GM18499 (cell line): Measurements from ENCODE around the gene EMILIN1.
A peak's percentile ranks its signal among the peaks of the same experiment; 100 is the strongest.
"Not testable (repeated sequence)": the region's sequence is repeated elsewhere in the genome, so short reads cannot be mapped to it uniquely, and the experiment has no call there.

Experiments used
- ATAC-seq: cut with Tn5 transposase; IDR thresholded peaks from one replicate; pipeline ENCODE4 v1.9.1; 2021; ENCODE audit warnings: moderate number of reproducible peaks; ENCODE audit not compliant: insufficient read depth, unreplicated experiment

EMILIN1 gene

DNA sequence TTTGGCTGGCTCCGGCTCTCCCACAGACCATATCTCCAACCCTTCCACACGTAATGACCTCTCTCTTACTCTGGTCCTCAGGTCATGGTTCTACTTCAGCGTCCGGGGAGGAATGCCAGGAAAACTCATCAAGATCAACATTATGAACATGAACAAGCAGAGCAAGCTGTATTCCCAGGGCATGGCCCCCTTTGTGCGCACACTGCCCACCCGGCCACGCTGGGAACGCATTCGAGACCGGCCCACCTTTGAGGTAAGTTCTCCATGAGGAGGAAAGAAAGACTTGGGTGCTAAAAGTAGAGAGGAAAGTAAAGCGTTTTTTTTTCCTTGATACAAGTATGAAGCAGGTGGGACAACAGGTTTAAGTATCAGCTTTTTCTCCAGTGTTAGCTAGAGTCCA, 25.1 kb upstream of the EMILIN1 start:
- ATAC-seq = no peak

DNA sequence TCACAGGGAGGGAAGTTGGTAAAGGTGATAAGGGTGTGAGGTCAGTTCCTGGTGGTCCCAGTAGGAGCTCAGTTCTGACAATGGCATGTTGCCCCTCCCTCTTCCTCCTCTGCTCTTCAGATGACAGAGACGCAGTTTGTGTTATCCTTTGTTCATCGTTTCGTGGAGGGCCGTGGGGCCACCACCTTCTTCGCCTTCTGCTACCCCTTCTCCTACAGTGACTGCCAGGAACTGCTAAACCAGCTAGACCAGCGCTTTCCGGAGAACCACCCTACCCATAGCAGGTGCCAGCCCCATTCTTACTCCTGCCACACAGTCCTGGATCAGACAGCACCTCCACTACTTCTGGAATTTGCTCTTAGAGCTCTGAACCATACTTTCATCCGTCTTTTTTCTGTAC, 24.6 kb upstream of the EMILIN1 start:
- ATAC-seq = no peak

GRCh38 chr2:27054721-27055120, 23.7 kb upstream of the EMILIN1 start:
- ATAC-seq = no peak

DNA sequence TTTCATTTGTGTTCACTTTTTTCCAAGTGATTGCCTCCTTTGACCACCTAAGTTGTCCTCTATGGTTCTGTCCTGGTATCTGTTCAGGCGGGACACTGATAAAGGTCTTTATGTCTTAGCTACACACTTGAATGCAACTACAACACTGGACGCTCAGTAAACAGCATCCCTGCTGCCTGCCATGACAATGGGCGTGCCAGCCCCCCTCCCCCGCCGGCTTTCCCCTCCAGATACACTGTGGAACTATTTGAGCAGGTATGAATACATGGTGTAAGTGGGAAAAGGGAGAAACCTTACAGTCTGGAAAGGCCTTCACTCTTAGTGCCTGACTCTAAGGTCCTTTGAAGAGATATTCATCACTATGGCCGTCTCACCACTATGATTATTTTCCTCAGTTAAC, 21.2 kb upstream of the EMILIN1 start:
- ATAC-seq = no peak

DNA sequence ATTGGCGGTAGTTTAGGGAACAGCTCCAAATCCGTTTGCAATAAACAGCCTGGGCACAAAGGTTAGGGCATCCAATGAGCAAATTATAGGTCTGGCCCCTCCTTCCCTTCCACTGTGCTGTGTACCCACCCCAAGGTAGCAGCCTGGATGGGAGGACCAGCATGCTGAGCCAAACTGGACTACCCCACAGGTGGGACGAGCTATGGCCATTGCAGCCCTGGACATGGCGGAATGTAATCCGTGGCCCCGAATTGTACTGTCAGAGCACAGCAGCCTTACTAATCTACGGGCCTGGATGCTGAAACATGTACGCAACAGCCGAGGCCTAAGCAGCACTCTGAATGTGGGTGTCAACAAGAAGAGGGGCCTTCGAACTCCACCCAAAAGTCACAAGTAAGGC, 20.2 kb upstream of the EMILIN1 start:
- no peak for ATAC-seq

DNA sequence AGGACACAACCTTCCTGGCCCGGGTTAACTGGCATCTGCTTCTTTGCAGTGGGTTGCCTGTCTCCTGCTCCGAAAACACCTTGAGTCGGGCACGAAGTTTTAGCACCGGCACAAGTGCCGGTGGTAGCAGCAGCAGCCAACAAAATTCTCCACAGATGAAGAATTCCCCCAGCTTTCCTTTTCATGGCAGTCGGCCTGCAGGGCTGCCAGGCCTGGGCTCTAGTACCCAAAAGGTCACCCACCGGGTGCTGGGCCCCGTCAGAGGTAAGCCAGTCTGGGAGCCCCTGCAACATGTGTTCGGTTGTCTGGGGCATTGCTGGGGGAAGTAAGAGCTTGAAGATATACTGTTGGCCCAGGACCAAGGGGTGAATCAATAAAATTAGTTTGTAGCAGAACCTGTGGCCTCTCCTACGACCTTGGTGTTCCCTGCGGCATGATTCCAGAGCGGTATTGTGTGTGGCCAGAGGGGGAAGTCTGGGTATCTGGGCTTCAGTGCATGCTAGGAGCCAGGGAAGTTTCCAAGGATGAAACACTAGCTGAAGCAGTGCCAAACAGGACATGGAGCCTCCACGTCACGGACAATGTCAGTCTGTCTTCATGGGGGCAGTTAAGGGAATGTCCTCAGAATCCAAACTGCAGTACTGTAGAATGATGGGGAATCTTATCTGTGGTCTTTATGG, 19.1 kb upstream of the EMILIN1 start:
- no peak for ATAC-seq

DNA sequence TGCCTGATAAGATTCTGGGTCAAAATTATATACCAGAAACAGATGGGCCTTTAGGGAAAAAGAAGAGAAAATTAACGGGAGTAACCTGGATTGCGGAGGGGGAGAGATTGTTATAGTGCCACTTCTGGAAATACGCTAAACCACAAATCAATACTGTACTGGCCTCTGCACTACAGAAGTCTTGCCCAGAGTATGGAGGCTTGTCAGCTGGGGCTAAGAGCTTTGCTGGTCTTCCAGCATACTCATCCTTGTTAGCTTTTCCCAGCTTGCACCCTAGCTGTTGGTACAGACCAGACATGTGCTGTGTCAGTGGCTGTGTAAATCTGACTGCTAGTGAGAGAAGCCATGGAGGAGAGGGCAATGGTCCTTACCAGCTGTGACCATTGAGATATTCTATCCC, 18.1 kb upstream of the EMILIN1 start:
- ATAC-seq = no peak

DNA sequence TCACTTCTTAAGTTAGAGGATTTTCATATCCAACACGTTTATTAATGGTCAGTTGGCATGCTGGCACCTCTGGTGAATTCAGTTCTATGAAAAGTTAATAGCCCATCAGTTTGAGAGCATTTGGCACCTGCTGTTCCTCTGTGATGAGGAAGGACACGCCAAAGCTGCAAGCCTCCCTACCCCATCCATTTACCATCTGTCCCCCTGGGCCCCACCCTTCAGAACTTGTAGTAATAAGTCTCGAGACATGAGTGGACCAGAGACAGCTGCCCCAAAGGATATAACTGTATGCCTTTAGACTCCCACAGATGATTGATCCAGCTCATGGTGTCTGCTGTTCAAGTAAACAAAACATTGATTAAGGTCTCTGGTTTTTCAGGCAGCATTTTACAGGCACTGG, 13.3 kb upstream of the EMILIN1 start:
- no peak for ATAC-seq

- ATAC-seq = no peak
Measured at GRCh38 chr2:27067385-27067784, 11.0 kb upstream of the EMILIN1 start.

DNA sequence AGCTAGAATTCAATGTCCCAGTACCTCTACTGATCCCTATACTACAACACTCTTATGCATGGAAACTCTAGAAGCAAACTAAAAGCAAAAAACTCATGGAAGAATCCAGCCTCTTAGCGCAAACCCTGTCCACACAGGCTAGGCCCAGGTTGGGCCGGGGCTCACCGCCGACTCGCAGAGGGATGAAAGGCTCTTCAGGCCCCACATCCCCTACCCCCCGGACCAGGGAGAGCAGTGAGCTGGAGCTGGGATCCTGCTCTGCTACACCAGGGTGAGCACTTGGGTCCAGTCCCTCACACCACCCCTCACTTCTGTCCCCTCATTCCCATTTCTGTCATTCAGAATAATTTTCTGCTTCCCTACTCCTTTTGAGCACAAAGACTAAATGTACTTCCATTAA, 9.0 kb upstream of the EMILIN1 start:
- no peak for ATAC-seq

DNA sequence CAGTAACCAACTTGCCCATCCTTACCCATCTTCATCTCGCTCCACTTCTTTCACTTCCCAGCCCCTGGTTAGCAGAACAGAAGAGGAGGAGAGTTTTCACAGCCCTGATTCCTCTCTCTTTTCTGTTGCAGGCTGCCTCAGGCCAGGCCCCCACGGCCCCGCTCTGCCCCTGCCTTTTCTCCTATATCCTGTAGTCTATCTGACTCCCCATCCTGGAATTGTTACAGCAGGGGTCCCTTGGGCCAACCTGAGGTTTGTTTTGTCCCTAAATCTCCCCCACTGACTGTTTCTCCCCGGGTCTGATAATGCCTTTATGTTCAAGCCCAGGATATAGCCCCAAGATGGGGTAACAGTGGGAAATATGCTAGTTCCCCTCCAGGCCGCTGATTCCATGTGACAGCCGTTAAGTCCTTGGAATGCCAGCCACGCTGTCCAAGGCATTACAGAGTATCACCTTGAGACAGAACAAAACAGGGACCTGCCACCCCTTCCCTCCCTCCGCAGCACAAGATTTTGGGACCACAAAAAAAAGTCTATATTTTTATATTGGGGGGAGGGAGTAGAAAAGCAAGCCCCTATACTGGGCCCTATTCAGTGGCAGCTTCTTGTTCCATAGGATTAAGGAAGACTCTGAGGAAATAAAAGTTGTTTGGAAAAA, 8.3 kb upstream of the EMILIN1 start:
- no peak for ATAC-seq

- ATAC-seq = no peak
Measured at GRCh38 chr2:27070653-27071276, 7.7 kb upstream of the EMILIN1 start.

- ATAC-seq = peak; percentile 43
Measured at GRCh38 chr2:27071277-27071989, 7.0 kb upstream of the EMILIN1 start, which contains the start of gene OST4. Gene OST4 (minus strand): TSS chr2:27071654.

- peak; percentile 7 for ATAC-seq
Measured at GRCh38 chr2:27071990-27072830, 6.2 kb upstream of the EMILIN1 start.

DNA sequence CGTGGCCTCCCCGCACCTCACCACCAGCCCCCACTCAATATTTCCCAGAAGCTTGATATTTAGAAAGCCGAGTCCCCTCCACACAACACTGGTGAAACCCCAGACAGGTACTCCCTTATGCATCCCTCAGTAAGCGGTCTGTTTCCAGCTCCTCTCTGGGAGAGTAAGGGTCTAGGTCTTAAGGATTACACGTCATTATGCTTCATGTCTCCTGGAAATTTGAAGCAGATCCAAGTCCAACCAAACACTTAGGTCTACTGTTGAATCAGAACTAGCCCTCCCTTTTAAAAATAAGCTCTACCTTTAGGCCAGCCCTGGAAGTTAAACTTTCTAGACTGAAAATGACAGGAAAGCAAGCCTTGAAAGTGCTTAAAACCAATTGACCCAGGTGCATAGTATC, 5.5 kb upstream of the EMILIN1 start:
- no peak for ATAC-seq

DNA sequence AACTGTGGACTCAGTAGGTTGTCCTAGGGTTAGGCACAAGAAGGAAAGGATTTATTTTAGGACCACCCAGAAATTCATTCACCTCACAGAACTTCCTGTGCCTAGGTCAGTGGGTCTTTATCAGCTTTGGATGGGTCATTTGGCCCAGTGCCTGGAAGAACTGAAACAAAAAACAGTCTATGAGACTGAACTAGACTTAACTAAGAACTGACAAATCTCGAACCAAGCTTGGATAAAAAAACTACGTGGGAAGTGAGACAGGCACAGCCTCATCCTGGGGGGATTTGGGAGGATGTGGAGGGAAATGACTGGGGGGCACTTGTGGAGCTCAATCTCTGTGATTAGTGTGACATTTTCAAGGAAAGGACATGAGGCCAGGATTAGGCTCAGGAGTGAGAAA, 4.6 kb upstream of the EMILIN1 start:
- ATAC-seq = no peak

GRCh38 chr2:27074738-27075565, 3.5 kb upstream of the EMILIN1 start:
- no peak for ATAC-seq

DNA sequence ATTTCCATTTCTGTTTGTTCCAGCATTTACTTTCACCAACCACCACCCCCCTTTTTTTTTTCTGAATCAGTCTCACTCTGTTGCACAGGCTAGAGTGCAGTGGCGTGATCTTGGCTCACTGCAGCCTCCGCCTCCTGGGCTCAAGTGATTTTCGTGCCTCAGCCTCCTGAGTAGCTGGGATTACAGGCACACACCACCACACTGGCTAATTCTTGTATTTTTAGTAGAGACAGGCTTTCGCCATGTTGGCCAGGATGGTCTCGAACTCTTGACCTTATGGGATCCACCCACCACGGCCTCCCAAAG, 2.9 kb upstream of the EMILIN1 start:
- ATAC-seq = not testable (repeated sequence)

GRCh38 chr2:27076323-27076722, 2.1 kb upstream of the EMILIN1 start:
- ATAC-seq = no peak

DNA sequence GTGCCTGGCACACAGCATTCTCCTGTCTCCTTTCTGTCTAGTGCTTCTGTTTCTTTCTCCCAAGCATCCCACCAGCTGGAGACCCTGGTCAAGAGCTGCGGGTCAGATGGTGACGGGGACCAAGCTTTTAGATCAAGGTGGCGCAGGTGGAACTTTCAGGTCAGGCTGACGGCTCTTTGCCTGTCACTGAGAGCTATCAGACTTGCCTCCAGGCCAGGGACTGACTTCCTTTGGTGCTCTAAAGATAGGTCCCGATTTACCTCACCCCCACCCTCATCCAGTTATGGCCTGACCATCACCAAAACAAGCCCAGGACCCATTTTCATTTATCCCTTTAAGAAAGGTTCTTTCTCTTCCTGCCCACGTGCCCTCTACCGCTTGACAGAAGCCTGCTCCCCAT, 1.2 kb upstream of the EMILIN1 start:
- ATAC-seq = no peak
